Neural progenitor cell (in vitro differentiated cells): ENCODE results near the gene UNC13D. TPM values are rescaled to one million over a fixed set of nuclear protein-coding genes. Genes with fewer than 3 reads are reported as not detected.

ENCODE experiments used
- DNase-seq: peaks from one replicate; pipeline ENCODE4 v3.0.0-alpha.2; 2016; ENCODE audit warnings: low spot score
- H2AFZ ChIP-seq: fragments of 200-600 bp; sonication (generic); replicated peaks from 2 replicates; pipeline ENCODE4 v1.6.1; 2016; ENCODE audit warnings: antibody characterized with exemption
- H3F3A ChIP-seq: fragments of 200-600 bp; sonication (generic); 2 replicates; pipeline ENCODE4 v1.6.1; 2016; ENCODE audit warnings: antibody characterized with exemption, low read depth
- H3K27ac ChIP-seq: fragments of 200-600 bp; sonication (generic); 2 replicates; pipeline ENCODE4 v1.5.1; 2016; ENCODE audit warnings: mild to moderate bottlenecking
- H3K27me3 ChIP-seq: fragments of 200-600 bp; sonication (generic); 2 replicates; pipeline ENCODE4 v1.6.1; 2016; ENCODE audit warnings: mild to moderate bottlenecking, moderate library complexity
- H3K36me3 ChIP-seq: fragments of 200-600 bp; sonication (generic); 2 replicates; pipeline ENCODE4 v1.5.1; 2016
- H3K4me1 ChIP-seq: fragments of 200-600 bp; sonication (generic); 2 replicates; pipeline ENCODE4 v1.6.1; 2016; ENCODE audit warnings: mixed run types
- H3K4me2 ChIP-seq: fragments of 200-600 bp; sonication (generic); 2 replicates; pipeline ENCODE4 v1.6.1; 2016
- H3K4me3 ChIP-seq: fragments of 200-600 bp; sonication (generic); 2 replicates; pipeline ENCODE4 v1.5.1; 2016
- H3K79me2 ChIP-seq: fragments of 200-600 bp; sonication (generic); 2 replicates; pipeline ENCODE4 v1.6.1; 2016; ENCODE audit warnings: low read depth
- H3K9ac ChIP-seq: fragments of 200-600 bp; sonication (generic); 2 replicates; pipeline ENCODE4 v1.6.1; 2016
- H3K9me3 ChIP-seq: fragments of 200-600 bp; sonication (generic); 2 replicates; pipeline ENCODE4 v1.5.1; 2016; ENCODE audit warnings: low read depth
- H4K20me1 ChIP-seq: fragments of 200-600 bp; sonication (generic); 2 replicates; pipeline ENCODE4 v1.6.1; 2016; ENCODE audit warnings: low read depth
- H3K27ac Mint-ChIP-seq: 3 replicates; pipeline ENCODE4 v1.8.0; 2021; ENCODE audit warnings: mixed read lengths
- H3K27me3 Mint-ChIP-seq: 2 replicates; pipeline ENCODE4 v1.8.0; 2022; ENCODE audit warnings: low read depth, mild to moderate bottlenecking, inconsistent platforms, moderate library complexity, mixed read lengths; ENCODE audit not compliant: insufficient read depth
- H3K36me3 Mint-ChIP-seq: 3 replicates; pipeline ENCODE4 v1.8.0; 2021; ENCODE audit warnings: mixed read lengths
- H3K4me1 Mint-ChIP-seq: 3 replicates; pipeline ENCODE4 v1.8.0; 2021; ENCODE audit warnings: mixed read lengths
- H3K4me3 Mint-ChIP-seq: 3 replicates; pipeline ENCODE4 v1.8.0; 2021; ENCODE audit warnings: mild to moderate bottlenecking, moderate library complexity, mixed read lengths
- H3K9me3 Mint-ChIP-seq: 3 replicates; pipeline ENCODE4 v1.8.0; 2020; ENCODE audit warnings: mixed read lengths
- EZH2 ChIP-seq: fragments of 200-600 bp; sonication (generic); IDR thresholded peaks from 2 replicates; pipeline ENCODE4 v1.6.1; 2017; ENCODE audit warnings: antibody characterized with exemption, mild to moderate bottlenecking, moderate library complexity
- EZH2phosphoT487 ChIP-seq: fragments of 200-600 bp; sonication (generic); IDR thresholded peaks from 2 replicates; pipeline ENCODE4 v1.6.1; 2017; ENCODE audit warnings: antibody characterized with exemption
- total RNA-seq: library from RNA; depleted of rRNA; stranded (reverse); fragments of >200 nt; gene quantifications from 2 replicates; pipeline ENCODE4 v1.2.3, GENCODE V29; 2015; ENCODE audit warnings: low replicate concordance
- TF ChIP-seq, protein P1 (sequence below): fragments of 200-600 bp; sonication (generic); IDR thresholded peaks from 2 replicates; pipeline ENCODE4 v1.5.1; 2017; ENCODE audit warnings: antibody characterized with exemption, mild to moderate bottlenecking

Gene UNC13D
- total RNA-seq, 1 donor from 2014 or later, result 0.09 TPM

DNA sequence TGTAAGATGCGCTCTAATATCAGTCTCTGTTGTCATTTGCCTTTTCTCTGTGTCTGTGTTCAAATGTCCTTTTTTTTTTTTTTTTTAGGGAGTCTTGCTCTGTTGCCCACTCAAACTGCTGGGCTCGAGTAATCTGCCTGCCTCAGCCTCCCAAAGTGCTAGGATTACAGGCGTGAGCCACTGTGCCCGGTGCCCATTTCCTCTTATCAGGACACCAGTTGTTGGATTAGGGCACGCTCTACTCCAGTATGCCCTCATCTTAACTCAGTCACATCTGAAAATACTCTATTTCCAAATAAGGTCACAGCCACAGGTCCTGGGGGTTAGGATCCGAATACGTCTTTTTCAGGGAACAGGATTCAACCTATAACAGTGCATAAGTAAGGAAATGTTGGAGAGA is 36.1 kb upstream of the UNC13D start:
- Histone ChIP-seq H3K27me3 (peaks cover 53% of the 10 kb centered on the region), H3K4me1 (peaks cover 6% of the 10 kb centered on the region), H4K20me1 (no peaks in the 10 kb centered on the region), H3K27ac (no peak overlapping the region), H3F3A (peaks cover 24% of the 10 kb centered on the region), H3K4me3 (no peak overlapping the region), H3K9ac (no peak overlapping the region), H3K4me2 (no peak overlapping the region), H2AFZ (no peak overlapping the region), H3K36me3 (no peaks in the 10 kb centered on the region), H3K9me3 (no peaks in the 10 kb centered on the region), H3K79me2 (no peaks in the 10 kb centered on the region)
- H3K9me3 Mint-ChIP-seq, result no peaks in the 10 kb centered on the region
- H3K27me3 Mint-ChIP-seq, result peaks cover 37% of the 10 kb centered on the region
- TF ChIP-seq EZH2phosphoT487, result no peak
- TF ChIP-seq, protein P1, sequence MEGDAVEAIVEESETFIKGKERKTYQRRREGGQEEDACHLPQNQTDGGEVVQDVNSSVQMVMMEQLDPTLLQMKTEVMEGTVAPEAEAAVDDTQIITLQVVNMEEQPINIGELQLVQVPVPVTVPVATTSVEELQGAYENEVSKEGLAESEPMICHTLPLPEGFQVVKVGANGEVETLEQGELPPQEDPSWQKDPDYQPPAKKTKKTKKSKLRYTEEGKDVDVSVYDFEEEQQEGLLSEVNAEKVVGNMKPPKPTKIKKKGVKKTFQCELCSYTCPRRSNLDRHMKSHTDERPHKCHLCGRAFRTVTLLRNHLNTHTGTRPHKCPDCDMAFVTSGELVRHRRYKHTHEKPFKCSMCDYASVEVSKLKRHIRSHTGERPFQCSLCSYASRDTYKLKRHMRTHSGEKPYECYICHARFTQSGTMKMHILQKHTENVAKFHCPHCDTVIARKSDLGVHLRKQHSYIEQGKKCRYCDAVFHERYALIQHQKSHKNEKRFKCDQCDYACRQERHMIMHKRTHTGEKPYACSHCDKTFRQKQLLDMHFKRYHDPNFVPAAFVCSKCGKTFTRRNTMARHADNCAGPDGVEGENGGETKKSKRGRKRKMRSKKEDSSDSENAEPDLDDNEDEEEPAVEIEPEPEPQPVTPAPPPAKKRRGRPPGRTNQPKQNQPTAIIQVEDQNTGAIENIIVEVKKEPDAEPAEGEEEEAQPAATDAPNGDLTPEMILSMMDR, result no peak
- no peak for TF ChIP-seq EZH2
- peaks cover 13% of the 10 kb centered on the region for H3K4me1 Mint-ChIP-seq
- H3K4me3 Mint-ChIP-seq, result peak overlapping the region; percentile 31
- no peak for DNase-seq
- H3K36me3 Mint-ChIP-seq, result no peaks in the 10 kb centered on the region
- H3K27ac Mint-ChIP-seq, result no peak overlapping the region

DNA sequence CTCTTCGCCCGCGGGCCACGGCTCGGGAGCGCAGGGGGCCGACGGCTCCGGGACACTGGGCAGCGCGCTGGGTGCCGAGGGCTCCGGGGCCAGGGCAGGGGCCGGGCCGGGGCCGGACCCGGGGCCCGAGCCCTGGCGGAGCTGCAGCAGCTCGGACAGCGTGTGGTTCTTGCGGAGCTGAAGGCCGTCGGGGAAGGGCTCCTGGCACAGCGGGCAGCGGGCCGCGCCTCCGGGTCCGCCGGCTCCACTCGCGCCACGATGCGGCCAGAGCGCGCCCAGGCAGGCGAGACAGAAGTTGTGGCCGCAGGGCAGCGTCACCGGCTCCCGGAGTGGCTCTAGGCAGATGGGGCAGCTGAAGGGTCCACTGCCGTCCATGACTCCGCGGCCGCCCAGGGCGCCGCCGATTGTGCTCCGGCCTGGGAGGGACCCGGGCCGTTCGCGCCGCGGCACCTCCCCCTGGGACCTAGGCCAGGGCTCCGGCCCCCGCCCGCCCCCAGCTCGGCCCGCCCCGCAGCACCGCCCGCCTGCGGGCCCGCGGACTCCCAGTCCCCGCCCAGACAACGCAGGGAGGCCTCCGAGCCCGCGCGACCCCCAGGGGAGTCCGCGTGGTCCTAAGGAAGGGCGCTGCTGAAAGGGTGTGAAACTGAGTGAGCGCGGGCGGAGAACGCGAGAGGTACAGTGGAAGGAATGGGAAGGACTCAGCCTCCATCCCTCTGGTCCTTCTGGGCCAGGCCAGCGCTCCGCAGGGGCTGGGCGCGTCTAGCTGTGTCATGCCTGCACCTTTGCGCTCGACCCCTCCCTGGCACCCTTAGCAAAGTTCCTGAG is 34.2 kb upstream of the UNC13D start, which contains the start of gene TRIM47:
Gene TRIM47 (minus strand): TSS at position 408 of the 825 bp plus-strand sequence. CDS start 33 bp downstream, at position 375.
- peak within 1 kb of the TSS; percentile 52 for H2AFZ ChIP-seq
- no peak within 1 kb of the TSS for H3K27ac ChIP-seq
- Mint-ChIP-seq H3K36me3 (no peaks in the 10 kb centered on the region), H3K4me3 (peak within 1 kb of the TSS; percentile 67), H3K4me1 (peaks cover 13% of the 10 kb centered on the region), H3K27me3 (peaks cover 46% of the 10 kb centered on the region), H3K27ac (no peak within 1 kb of the TSS), H3K9me3 (no peaks in the 10 kb centered on the region)
- H3K9ac ChIP-seq, result no peak within 1 kb of the TSS
- H4K20me1 ChIP-seq, result no peaks in the 10 kb centered on the region
- H3K4me3 ChIP-seq, result peak within 1 kb of the TSS; percentile 24
- H3K79me2 ChIP-seq, result no peaks in the 10 kb centered on the region
- peak; percentile 56 for DNase-seq
- peaks cover 53% of the 10 kb centered on the region for H3K27me3 ChIP-seq
- peaks cover 6% of the 10 kb centered on the region for H3K4me1 ChIP-seq
- H3F3A ChIP-seq, result peaks cover 24% of the 10 kb centered on the region
- TF ChIP-seq, protein P1, result no peak
- TF ChIP-seq EZH2phosphoT487, result peak; percentile 38
- TF ChIP-seq EZH2, result peak; percentile 65
- H3K36me3 ChIP-seq, result no peaks in the 10 kb centered on the region
- H3K4me2 ChIP-seq, result peak within 1 kb of the TSS; percentile 80
- no peaks in the 10 kb centered on the region for H3K9me3 ChIP-seq

DNA sequence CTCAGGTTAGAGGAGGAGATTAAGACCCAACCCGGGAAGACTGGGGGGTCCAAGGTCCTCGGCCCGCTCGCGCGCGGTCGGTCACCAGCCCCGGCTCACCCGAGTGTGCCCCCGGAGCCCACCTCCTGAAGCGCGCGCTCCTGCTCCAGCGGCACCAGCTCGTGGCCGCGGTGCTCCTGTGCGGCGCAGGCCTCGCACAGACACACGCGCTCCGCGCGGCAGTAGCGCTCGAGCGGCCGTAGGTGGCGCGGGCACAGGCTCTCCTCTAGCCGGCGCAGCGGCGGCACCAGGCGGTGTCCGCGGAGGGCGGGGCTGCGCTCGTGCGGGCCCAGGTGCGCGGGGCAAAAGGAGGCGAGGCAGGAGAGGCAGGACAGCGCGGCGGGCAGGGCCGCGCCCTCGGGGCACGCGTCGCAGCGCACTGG is 33.6 kb upstream of the UNC13D start:
- Histone ChIP-seq H4K20me1 (no peaks in the 10 kb centered on the region), H3K27ac (no peak overlapping the region), H3K9ac (no peak overlapping the region), H3K36me3 (no peaks in the 10 kb centered on the region), H3F3A (peaks cover 24% of the 10 kb centered on the region), H3K79me2 (no peaks in the 10 kb centered on the region), H3K4me1 (peaks cover 6% of the 10 kb centered on the region), H3K9me3 (no peaks in the 10 kb centered on the region), H3K4me3 (peak overlapping the region; percentile 24), H2AFZ (peak overlapping the region; percentile 52), H3K4me2 (peak overlapping the region; percentile 80), H3K27me3 (peaks cover 53% of the 10 kb centered on the region)
- Mint-ChIP-seq H3K4me3 (peak overlapping the region; percentile 67), H3K36me3 (no peaks in the 10 kb centered on the region), H3K27ac (no peak overlapping the region), H3K27me3 (peaks cover 46% of the 10 kb centered on the region), H3K9me3 (no peaks in the 10 kb centered on the region), H3K4me1 (peaks cover 13% of the 10 kb centered on the region)
- peak; percentile 93 for DNase-seq
- TF ChIP-seq EZH2phosphoT487 (peak; percentile 24), EZH2 (peak; percentile 50)
- TF ChIP-seq, protein P1, result peak; percentile 55
